Measurements from ENCODE around the gene NUDT16. TPM values are rescaled to one million over a fixed set of nuclear protein-coding genes. Genes with fewer than 3 reads are reported as not detected.

Gene NUDT16
- total RNA-seq, 2 experiments from 2014 or later = 4.7 to 5.7 TPM

DNA sequence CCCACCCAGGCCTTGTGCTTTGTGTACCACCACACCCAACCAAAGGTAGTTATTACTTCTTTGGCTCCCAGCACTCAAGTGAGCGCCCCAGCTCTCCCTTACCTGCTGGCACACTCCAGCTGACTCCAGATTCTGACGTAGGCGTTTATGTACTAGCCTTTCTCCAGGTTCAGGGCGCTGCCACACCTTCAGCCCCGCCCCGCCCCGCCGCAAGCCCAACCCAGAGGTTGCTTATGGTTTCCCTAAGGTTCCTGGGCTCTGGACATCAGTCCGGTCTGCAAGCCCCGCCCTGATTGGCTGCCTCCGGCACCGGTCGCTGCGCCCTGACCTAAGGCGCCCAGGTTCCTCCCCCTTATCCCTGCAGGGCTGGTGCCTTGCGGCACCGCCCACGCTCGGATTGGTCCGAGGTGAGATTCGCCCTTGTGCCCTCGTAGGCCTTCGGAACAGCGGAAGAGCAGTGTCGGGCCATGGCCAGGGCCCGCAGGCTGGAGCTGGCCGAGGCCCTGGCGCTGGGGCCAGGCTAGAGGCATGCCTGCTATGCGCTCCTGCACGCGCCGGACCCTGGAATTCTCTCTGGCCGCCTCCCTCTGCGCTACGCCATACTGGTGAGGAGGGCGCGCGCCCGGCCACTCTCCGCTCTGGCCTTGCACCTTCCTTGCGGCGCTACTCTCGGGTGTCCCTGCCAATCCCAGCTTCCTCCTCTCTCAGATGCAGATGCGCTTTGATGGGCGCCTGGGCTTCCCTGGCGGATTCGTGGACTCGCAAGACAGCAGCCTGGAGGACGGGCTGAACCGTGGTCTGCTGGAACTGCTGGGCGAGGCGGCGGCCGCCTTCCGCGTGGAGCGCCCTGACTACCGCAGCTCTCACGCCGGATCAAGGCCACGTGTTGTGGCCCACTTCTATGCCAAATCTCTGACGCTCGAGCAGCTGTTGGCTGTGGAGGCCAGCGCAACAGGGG, 19.8 kb upstream of the NUDT16 start:
- DNase-seq = peak in 4 of 14 experiments; percentile 7 to 71 (median 29)
- peaks cover 0 to 11% of the 10 kb centered on the region in 2 experiments for H3K9me3 ChIP-seq (ENCODE audit: control insufficient read depth in 1 of 2, insufficient read depth in 1 of 2, low read length in 2 of 2)
- no peaks in the 10 kb centered on the region for H3K36me3 Mint-ChIP-seq (ENCODE audit: low read depth)
- H3K4me3 Mint-ChIP-seq = peak overlapping the region; percentile 57
- TF ChIP-seq, protein P1, sequence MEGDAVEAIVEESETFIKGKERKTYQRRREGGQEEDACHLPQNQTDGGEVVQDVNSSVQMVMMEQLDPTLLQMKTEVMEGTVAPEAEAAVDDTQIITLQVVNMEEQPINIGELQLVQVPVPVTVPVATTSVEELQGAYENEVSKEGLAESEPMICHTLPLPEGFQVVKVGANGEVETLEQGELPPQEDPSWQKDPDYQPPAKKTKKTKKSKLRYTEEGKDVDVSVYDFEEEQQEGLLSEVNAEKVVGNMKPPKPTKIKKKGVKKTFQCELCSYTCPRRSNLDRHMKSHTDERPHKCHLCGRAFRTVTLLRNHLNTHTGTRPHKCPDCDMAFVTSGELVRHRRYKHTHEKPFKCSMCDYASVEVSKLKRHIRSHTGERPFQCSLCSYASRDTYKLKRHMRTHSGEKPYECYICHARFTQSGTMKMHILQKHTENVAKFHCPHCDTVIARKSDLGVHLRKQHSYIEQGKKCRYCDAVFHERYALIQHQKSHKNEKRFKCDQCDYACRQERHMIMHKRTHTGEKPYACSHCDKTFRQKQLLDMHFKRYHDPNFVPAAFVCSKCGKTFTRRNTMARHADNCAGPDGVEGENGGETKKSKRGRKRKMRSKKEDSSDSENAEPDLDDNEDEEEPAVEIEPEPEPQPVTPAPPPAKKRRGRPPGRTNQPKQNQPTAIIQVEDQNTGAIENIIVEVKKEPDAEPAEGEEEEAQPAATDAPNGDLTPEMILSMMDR (IDR thresholded peaks at IDR 0.05) = no peak
- ChIA-PET POLR2A (no interaction called here), CTCF (no interaction called here)
- H3K27me3 ChIP-seq (ENCODE audit: control insufficient read depth in 1 of 2, insufficient read depth in 2 of 2, low read length in 2 of 2) = peaks cover 26 to 38% of the 10 kb centered on the region in 2 experiments
- intact Hi-C loops (cut with DNase I, micrococcal nuclease) = no loop called here
- no peaks in the 10 kb centered on the region for H3K36me3 ChIP-seq (ENCODE audit: insufficient read depth, low read length)
- H3K4me1 ChIP-seq (ENCODE audit: insufficient read depth, low read length) = peaks cover 14% of the 10 kb centered on the region
- no peak for ATAC-seq (ENCODE audit: poor library complexity)
- no peak overlapping the region for H3K27ac ChIP-seq (ENCODE audit: low read depth in 1 of 2, low read length in 2 of 2)
- no peak overlapping the region for H3K4me3 ChIP-seq (ENCODE audit: low read length)
- peaks cover 6% of the 10 kb centered on the region for H3K4me1 Mint-ChIP-seq (ENCODE audit: low read depth)
- peaks cover 2% of the 10 kb centered on the region for H3K9me3 Mint-ChIP-seq
- no peak overlapping the region for H3K27ac Mint-ChIP-seq
- H3K27me3 Mint-ChIP-seq = peaks cover 72% of the 10 kb centered on the region

DNA sequence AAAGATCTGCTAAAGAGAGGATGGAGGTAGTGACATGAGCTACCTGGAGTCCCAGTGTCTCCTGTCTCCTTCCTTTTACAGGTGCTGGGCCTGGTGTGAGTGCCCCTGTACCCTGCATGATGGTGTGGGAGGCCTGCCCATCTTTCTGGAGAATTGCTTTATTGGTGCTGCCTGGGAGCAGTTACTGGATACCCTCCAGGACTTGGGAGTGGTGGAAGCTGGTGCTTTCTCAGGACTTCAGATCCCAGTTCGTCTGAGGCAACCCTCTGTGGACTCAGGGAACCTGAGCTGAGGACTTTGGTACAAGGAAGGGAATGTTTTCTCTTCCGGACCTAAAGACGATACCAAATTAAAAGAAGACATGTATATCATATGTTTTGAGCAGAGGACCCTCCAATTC, 18.3 kb upstream of the NUDT16 start:
- intact Hi-C loops (cut with DNase I, micrococcal nuclease) = no loop called here
- no peak overlapping the region for H3K4me3 Mint-ChIP-seq
- CTCF ChIA-PET = no interaction called here

DNA sequence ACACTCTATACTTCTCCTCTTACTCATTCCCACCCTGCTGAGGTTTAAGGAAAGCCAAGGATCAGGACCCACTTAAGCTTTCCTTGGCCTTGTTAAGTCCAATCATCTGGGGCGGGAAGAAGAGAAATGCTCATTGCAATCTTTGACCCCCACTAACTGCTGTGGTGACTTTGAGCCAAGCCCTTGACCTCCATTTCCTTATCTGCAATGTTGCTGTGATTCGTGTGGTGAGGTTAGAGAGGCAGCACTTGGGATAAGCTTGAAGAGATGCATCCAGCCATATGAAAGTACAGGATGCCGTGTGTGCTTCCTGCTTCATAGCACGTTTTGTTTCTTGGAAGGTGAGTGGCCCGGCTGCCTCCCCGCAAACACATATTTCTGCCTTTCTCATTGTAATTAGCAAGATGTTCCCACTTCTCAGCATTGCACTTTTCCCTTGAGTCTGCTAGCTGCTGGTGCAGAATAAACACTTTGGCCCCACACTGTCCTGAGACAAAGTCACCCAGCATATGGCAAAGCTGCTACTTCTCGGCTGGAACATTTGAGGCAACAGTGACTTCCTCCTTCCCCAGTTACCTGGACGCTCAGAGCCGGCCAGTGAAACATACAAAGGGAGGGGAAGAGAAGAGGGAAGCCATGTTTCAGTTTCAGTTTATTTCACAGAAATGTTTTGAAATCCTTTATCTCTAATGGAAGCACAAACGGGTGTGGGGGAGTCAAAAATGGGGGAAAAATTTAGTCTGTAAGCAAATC, 10.5 kb upstream of the NUDT16 start:
- POLR2A ChIA-PET = no interaction called here
- no peak for ATAC-seq (ENCODE audit: poor library complexity)
- no peak overlapping the region for H3K27ac Mint-ChIP-seq

More for the DNA sequence above, 18.3 kb upstream of the NUDT16 start:
- peaks cover 0 to 11% of the 10 kb centered on the region in 2 experiments for H3K9me3 ChIP-seq (ENCODE audit: control insufficient read depth in 1 of 2, insufficient read depth in 1 of 2, low read length in 2 of 2)
- no peak overlapping the region for H3K27ac Mint-ChIP-seq
- H3K27ac ChIP-seq (ENCODE audit: low read depth in 1 of 2, low read length in 2 of 2) = no peak overlapping the region
- peaks cover 70% of the 10 kb centered on the region for H3K27me3 Mint-ChIP-seq
- TF ChIP-seq, protein P1 (IDR thresholded peaks at IDR 0.05) = no peak
- H3K27me3 ChIP-seq (ENCODE audit: control insufficient read depth in 1 of 2, insufficient read depth in 2 of 2, low read length in 2 of 2) = peaks cover 28 to 38% of the 10 kb centered on the region in 2 experiments
- DNase-seq (no peak), ATAC-seq (ENCODE audit: poor library complexity) (no peak)
- peaks cover 6% of the 10 kb centered on the region for H3K4me1 Mint-ChIP-seq (ENCODE audit: low read depth)
- H3K4me1 ChIP-seq (ENCODE audit: insufficient read depth, low read length) = peaks cover 14% of the 10 kb centered on the region
- no peak overlapping the region for H3K4me3 ChIP-seq (ENCODE audit: low read length)
- POLR2A ChIA-PET = no interaction called here
- peaks cover 2% of the 10 kb centered on the region for H3K9me3 Mint-ChIP-seq
- H3K36me3 Mint-ChIP-seq (ENCODE audit: low read depth) = no peaks in the 10 kb centered on the region
- no peaks in the 10 kb centered on the region for H3K36me3 ChIP-seq (ENCODE audit: insufficient read depth, low read length)

More for the DNA sequence above, 10.5 kb upstream of the NUDT16 start:
- H3K36me3 Mint-ChIP-seq (ENCODE audit: low read depth) = no peaks in the 10 kb centered on the region
- no peaks in the 10 kb centered on the region for H3K9me3 ChIP-seq (ENCODE audit: control insufficient read depth in 1 of 2, insufficient read depth in 1 of 2, low read length in 2 of 2)
- peaks cover 2% of the 10 kb centered on the region for H3K36me3 ChIP-seq (ENCODE audit: insufficient read depth, low read length)
- peaks cover 0 to 3% of the 10 kb centered on the region in 2 experiments for H3K27me3 ChIP-seq (ENCODE audit: control insufficient read depth in 1 of 2, insufficient read depth in 2 of 2, low read length in 2 of 2)
- H3K4me1 Mint-ChIP-seq (ENCODE audit: low read depth) = no peaks in the 10 kb centered on the region
- intact Hi-C loops (cut with DNase I, micrococcal nuclease) = no loop called here
- peaks cover 2% of the 10 kb centered on the region for H3K27me3 Mint-ChIP-seq
- H3K4me3 Mint-ChIP-seq = no peak overlapping the region
- no peaks in the 10 kb centered on the region for H3K9me3 Mint-ChIP-seq
- no peak overlapping the region for H3K4me3 ChIP-seq (ENCODE audit: low read length)
- H3K4me1 ChIP-seq (ENCODE audit: insufficient read depth, low read length) = peaks cover 7% of the 10 kb centered on the region
- DNase-seq = no peak
- H3K27ac ChIP-seq (ENCODE audit: low read depth in 1 of 2, low read length in 2 of 2) = no peak overlapping the region
- TF ChIP-seq, protein P1 (IDR thresholded peaks at IDR 0.05) = no peak
- CTCF ChIA-PET = no interaction called here
